HEK293 (cell line): Measurements from ENCODE around the gene NPTX1.
A peak's percentile ranks its signal among the peaks of the same experiment; 100 is the strongest.
"Not testable (repeated sequence)": the region's sequence is repeated elsewhere in the genome, so short reads cannot be mapped to it uniquely, and the experiment has no call there.

Experiments used
- CTCF ChIA-PET: fragments of 350-600 bp; formaldehyde crosslinking; extraction: SDS; loops from one replicate; lab custom pipeline; 2021; ENCODE audit warnings: antibody characterized with exemption; lab: Yijun Ruan, JAX
- POLR2A ChIA-PET: fragments of 300-600 bp; formaldehyde crosslinking; extraction: SDS; loops from one replicate; lab custom pipeline; 2020; ENCODE audit warnings: antibody characterized with exemption, inconsistent platforms; lab: Yijun Ruan, JAX
- H3K27ac ChIP-seq: fragments of 200-500 bp; sonication (Bioruptor generic); 2 replicates; pipeline ENCODE4 v1.5.1; 2014; ENCODE audit warnings: low read depth, low read length, control low read depth, inconsistent platforms; ENCODE audit errors: extremely low read depth
- H3K36me3 ChIP-seq, 2 experiments: fragments of 200-500 bp in 1 of 2; sonication (Bioruptor generic) in 1 of 2; 1 replicate in 1 of 2; 2 replicates in 1 of 2; pipeline ENCODE4 v1.5.1; 2014 to 2017; ENCODE audit warnings: inconsistent platforms in 2 of 2, low read length in 2 of 2; ENCODE audit not compliant: control insufficient read depth in 2 of 2, insufficient read depth in 1 of 2
- H3K4me1 ChIP-seq: fragments of 200-500 bp; sonication (Bioruptor generic); 2 replicates; pipeline ENCODE4 v1.5.1; 2014; ENCODE audit warnings: mild to moderate bottlenecking, low read length, inconsistent platforms; ENCODE audit not compliant: control insufficient read depth, insufficient read depth
- H3K4me3 ChIP-seq: 2 replicates; pipeline ENCODE4 v1.5.1; 2011; ENCODE audit warnings: low read depth, mild to moderate bottlenecking, control low read depth, low read length, moderate library complexity
- H3K9me3 ChIP-seq: fragments of 200-500 bp; sonication (Bioruptor generic); 2 replicates; pipeline ENCODE4 v1.5.1; 2014; ENCODE audit warnings: low read depth, low read length, inconsistent platforms; ENCODE audit not compliant: control insufficient read depth, insufficient read depth
- PRDM6 ChIP-seq: fragments of 450-650 bp; formaldehyde crosslinking; IDR thresholded peaks from 2 replicates; pipeline ENCODE4 v1.5.1; 2017; ENCODE audit warnings: missing biosample characterization, missing genetic modification characterization
- RBAK ChIP-seq: fragments of 450-650 bp; formaldehyde crosslinking; IDR thresholded peaks from 2 replicates; pipeline ENCODE4 v1.5.1; 2016; ENCODE audit warnings: missing biosample characterization, missing genetic modification characterization
- TSHZ1 ChIP-seq: fragments of 450-650 bp; formaldehyde crosslinking; IDR thresholded peaks from 2 replicates; pipeline ENCODE4 v1.5.1; 2016; ENCODE audit warnings: missing biosample characterization, missing genetic modification characterization, borderline replicate concordance
- ZBTB17 ChIP-seq: fragments of 450-650 bp; formaldehyde crosslinking; IDR thresholded peaks from 2 replicates; pipeline ENCODE4 v1.5.1; 2016; ENCODE audit warnings: missing biosample characterization, missing genetic modification characterization
- ZNF121 ChIP-seq: fragments of 450-650 bp; formaldehyde crosslinking; IDR thresholded peaks from 2 replicates; pipeline ENCODE4 v1.5.1; 2016; ENCODE audit warnings: missing biosample characterization, missing genetic modification characterization
- ZNF211 ChIP-seq: fragments of 450-650 bp; formaldehyde crosslinking; IDR thresholded peaks from 2 replicates; pipeline ENCODE4 v1.5.1; 2016; ENCODE audit warnings: low read depth, missing biosample characterization, missing genetic modification characterization
- ZNF629 ChIP-seq: fragments of 450-650 bp; formaldehyde crosslinking; IDR thresholded peaks from 2 replicates; pipeline ENCODE4 v1.5.1; 2017; ENCODE audit warnings: missing biosample characterization, missing genetic modification characterization
- ZNF768 ChIP-seq: fragments of 450-650 bp; formaldehyde crosslinking; IDR thresholded peaks from 2 replicates; pipeline ENCODE4 v1.5.1; 2018; ENCODE audit warnings: missing biosample characterization, mild to moderate bottlenecking, missing genetic modification characterization
- TF ChIP-seq, protein P1 (sequence below): fragments of 450-650 bp; formaldehyde crosslinking; IDR thresholded peaks from 2 replicates; pipeline ENCODE4 v1.5.1; 2017; ENCODE audit warnings: missing biosample characterization, missing genetic modification characterization
- TF ChIP-seq, protein P2 (sequence below): fragments of 450-650 bp; formaldehyde crosslinking; IDR thresholded peaks from 2 replicates; pipeline ENCODE4 v1.5.1; 2016; ENCODE audit warnings: missing biosample characterization, missing genetic modification characterization
- TF ChIP-seq, protein P3 (sequence below): fragments of 450-650 bp; formaldehyde crosslinking; IDR thresholded peaks from 2 replicates; pipeline ENCODE4 v1.5.1; 2016; ENCODE audit warnings: missing biosample characterization, missing genetic modification characterization

Gene NPTX1

GRCh38 chr17:80509311-80509710 lies 32.9 kb upstream of the NPTX1 start:
- TF ChIP-seq, protein P1, sequence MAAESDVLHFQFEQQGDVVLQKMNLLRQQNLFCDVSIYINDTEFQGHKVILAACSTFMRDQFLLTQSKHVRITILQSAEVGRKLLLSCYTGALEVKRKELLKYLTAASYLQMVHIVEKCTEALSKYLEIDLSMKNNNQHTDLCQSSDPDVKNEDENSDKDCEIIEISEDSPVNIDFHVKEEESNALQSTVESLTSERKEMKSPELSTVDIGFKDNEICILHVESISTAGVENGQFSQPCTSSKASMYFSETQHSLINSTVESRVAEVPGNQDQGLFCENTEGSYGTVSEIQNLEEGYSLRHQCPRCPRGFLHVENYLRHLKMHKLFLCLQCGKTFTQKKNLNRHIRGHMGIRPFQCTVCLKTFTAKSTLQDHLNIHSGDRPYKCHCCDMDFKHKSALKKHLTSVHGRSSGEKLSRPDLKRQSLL (tag by site-specific recombination) = no peak
- no peak for TF ChIP-seq PRDM6 (tag by site-specific recombination)
- TF ChIP-seq, protein P2, sequence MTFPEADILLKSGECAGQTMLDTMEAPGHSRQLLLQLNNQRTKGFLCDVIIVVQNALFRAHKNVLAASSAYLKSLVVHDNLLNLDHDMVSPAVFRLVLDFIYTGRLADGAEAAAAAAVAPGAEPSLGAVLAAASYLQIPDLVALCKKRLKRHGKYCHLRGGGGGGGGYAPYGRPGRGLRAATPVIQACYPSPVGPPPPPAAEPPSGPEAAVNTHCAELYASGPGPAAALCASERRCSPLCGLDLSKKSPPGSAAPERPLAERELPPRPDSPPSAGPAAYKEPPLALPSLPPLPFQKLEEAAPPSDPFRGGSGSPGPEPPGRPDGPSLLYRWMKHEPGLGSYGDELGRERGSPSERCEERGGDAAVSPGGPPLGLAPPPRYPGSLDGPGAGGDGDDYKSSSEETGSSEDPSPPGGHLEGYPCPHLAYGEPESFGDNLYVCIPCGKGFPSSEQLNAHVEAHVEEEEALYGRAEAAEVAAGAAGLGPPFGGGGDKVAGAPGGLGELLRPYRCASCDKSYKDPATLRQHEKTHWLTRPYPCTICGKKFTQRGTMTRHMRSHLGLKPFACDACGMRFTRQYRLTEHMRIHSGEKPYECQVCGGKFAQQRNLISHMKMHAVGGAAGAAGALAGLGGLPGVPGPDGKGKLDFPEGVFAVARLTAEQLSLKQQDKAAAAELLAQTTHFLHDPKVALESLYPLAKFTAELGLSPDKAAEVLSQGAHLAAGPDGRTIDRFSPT = no peak
- TF ChIP-seq ZNF121 (tag by site-specific recombination) = peak; percentile 76
- TF ChIP-seq ZNF629 = no peak
- TF ChIP-seq, protein P3, sequence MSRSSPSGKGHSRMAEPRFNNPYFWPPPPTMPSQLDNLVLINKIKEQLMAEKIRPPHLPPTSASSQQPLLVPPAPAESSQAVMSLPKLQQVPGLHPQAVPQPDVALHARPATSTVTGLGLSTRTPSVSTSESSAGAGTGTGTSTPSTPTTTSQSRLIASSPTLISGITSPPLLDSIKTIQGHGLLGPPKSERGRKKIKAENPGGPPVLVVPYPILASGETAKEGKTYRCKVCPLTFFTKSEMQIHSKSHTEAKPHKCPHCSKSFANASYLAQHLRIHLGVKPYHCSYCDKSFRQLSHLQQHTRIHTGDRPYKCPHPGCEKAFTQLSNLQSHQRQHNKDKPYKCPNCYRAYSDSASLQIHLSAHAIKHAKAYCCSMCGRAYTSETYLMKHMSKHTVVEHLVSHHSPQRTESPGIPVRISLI (tag by site-specific recombination) = no peak
- TF ChIP-seq ZNF768 (tag by site-specific recombination) = no peak
- TF ChIP-seq, all 188 proteins: peak for 1
- Histone ChIP-seq H3K9me3 (no peaks in the 10 kb centered on the region), H3K4me3 (no peak overlapping the region), H3K36me3 (no peaks in the 10 kb centered on the region), H3K4me1 (no peaks in the 10 kb centered on the region), H3K27ac (no peak overlapping the region)
- ChIA-PET POLR2A (interaction anchor here (0.6 kb wide), 1 partner anchor 32 kb away, joined by 4 read pairs; no protein-coding TSS in a partner anchor), CTCF (interaction anchor here (0.6 kb wide), 1 partner anchor 390 kb away, joined by 3 read pairs; no protein-coding TSS in a partner anchor)

DNA sequence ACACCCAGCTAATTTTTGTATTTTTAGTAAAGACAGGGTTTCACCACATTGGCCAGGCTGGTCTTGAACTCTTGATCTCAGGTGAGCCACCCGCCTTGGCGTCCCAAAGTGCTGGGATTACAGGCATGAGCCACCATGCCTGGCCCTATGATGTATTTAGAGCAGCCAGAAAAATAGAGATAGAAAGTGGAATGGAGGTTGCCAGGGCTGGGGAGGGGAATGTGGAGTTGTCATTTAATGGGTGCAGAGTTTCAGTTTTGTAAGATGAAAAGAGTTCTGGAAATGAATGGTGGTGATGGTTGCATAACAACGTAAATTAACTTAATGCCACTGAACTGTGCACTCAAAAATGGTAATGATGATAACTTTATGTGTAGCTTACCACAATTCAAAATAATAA lies 31.6 kb upstream of the NPTX1 start:
- ChIA-PET CTCF (no interaction called here), POLR2A (no interaction called here)
- Histone ChIP-seq H3K4me3 (no peak overlapping the region), H3K27ac (no peak overlapping the region), H3K4me1 (no peaks in the 10 kb centered on the region), H3K36me3 (no peaks in the 10 kb centered on the region), H3K9me3 (no peaks in the 10 kb centered on the region)
- no peak for TF ChIP-seq ZNF121 (tag by site-specific recombination)
- TF ChIP-seq ZNF211 = no peak
- no peak for TF ChIP-seq RBAK (tag by site-specific recombination)

GRCh38 chr17:80507177-80507576 lies 30.8 kb upstream of the NPTX1 start:
- POLR2A ChIA-PET, H3K9me3 ChIP-seq, H3K4me3 ChIP-seq, H3K27ac ChIP-seq, H3K36me3 ChIP-seq, H3K4me1 ChIP-seq: not testable (repeated sequence)
- CTCF ChIA-PET = interaction anchor here (0.7 kb wide), 1 partner anchor 14 kb away, joined by 3 read pairs; no protein-coding TSS in a partner anchor

DNA sequence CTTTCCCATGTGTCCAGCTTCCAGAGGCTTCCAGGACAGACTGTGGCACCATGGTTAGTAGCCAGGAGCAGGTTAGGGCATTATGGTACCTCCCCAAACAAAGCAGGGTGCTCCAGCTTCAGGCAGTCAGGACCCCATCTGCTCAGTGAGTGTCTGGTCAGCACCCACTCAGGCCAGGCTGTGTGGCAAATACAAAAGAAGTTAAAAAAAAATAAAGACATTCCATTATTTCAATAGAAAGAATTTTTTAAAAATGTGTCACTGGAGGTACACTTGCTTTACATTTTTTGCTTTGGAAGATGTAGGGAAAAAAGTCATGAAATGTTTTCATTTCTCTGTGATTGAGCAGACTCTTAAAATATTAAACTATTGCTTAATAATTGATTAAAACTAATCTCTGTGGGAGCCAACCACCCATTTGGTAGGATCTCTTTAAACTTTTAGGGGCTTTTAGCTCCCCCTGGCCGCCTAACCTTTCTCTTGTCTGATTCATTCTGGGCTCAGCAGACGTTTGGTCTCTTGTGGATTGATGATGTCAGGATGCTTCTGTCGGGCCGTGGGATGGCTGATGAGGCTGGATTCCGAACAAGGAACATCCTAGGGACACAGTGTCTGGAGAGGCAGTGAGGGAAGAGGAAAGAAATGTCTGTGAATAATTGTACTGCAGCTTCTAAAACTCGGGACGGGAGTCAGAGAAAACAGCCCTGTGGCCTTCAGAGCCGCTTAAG lies 28.4 kb upstream of the NPTX1 start:
- Histone ChIP-seq H3K36me3 (no peaks in the 10 kb centered on the region), H3K27ac (no peak overlapping the region), H3K9me3 (no peaks in the 10 kb centered on the region), H3K4me3 (no peak overlapping the region)
- ChIA-PET POLR2A (no interaction called here), CTCF (interaction anchor here (0.7 to 1.6 kb wide), 4 partner anchors 9 to 304 kb away, joined by 3 to 5 read pairs (median 4); no protein-coding TSS in a partner anchor)
- TF ChIP-seq TSHZ1 (tag by site-specific recombination) = no peak
- TF ChIP-seq ZBTB17 = peak; percentile 63; the same call in 1 of the 2 replicates
- TF ChIP-seq, all 188 proteins: peak for 1
- H3K4me1 ChIP-seq = no peaks in the 10 kb centered on the region
